C4-2B (cell line): ENCODE results near the gene METTL13.

Experiments
- ZFX ChIP-seq: fragments of 450-650 bp; IDR thresholded peaks from 2 replicates; pipeline ENCODE4 v1.6.1; 2017
- TF ChIP-seq, protein P1 (sequence below): fragments of 450-650 bp; conservative IDR thresholded peaks from 2 replicates; pipeline ENCODE4 v1.5.1; 2017; ENCODE audit warnings: mild to moderate bottlenecking

DNA sequence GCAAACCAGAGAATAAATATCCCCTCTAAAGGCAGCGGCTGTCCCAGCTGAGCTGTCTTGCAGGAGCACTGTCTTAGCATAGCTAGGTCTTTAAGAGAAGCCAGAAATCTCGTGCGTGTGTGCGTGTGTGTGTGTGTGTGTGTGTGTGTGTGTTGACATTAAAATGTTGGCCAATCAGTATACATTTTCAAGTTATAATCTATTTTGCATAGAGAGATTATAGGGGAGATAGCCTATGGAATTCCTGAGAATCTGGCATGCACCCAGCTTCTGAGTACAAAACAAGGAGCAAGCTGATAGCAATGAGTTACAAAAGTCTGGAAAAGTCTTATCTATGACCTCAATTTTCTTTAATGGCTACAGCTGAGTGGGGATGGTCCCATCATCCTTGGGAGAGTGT lies 17.7 kb downstream of the METTL13 start:
- TF ChIP-seq ZFX: no peak
- TF ChIP-seq, protein P1, sequence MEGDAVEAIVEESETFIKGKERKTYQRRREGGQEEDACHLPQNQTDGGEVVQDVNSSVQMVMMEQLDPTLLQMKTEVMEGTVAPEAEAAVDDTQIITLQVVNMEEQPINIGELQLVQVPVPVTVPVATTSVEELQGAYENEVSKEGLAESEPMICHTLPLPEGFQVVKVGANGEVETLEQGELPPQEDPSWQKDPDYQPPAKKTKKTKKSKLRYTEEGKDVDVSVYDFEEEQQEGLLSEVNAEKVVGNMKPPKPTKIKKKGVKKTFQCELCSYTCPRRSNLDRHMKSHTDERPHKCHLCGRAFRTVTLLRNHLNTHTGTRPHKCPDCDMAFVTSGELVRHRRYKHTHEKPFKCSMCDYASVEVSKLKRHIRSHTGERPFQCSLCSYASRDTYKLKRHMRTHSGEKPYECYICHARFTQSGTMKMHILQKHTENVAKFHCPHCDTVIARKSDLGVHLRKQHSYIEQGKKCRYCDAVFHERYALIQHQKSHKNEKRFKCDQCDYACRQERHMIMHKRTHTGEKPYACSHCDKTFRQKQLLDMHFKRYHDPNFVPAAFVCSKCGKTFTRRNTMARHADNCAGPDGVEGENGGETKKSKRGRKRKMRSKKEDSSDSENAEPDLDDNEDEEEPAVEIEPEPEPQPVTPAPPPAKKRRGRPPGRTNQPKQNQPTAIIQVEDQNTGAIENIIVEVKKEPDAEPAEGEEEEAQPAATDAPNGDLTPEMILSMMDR: no peak
